NOMO-1 treated with dmso at 0.1 percent for 144 hours (cell line): ENCODE measurements around the gene CRTAP.
"Not testable (repeated sequence)": the region's sequence is repeated elsewhere in the genome, so short reads cannot be mapped to it uniquely, and the experiment has no call there.

ENCODE experiments used
- DNase-seq: peaks from one replicate; lab custom pipeline; 2025; ENCODE audit not compliant: unreplicated experiment; lab: John Stamatoyannopoulos, UW

Gene CRTAP

DNA sequence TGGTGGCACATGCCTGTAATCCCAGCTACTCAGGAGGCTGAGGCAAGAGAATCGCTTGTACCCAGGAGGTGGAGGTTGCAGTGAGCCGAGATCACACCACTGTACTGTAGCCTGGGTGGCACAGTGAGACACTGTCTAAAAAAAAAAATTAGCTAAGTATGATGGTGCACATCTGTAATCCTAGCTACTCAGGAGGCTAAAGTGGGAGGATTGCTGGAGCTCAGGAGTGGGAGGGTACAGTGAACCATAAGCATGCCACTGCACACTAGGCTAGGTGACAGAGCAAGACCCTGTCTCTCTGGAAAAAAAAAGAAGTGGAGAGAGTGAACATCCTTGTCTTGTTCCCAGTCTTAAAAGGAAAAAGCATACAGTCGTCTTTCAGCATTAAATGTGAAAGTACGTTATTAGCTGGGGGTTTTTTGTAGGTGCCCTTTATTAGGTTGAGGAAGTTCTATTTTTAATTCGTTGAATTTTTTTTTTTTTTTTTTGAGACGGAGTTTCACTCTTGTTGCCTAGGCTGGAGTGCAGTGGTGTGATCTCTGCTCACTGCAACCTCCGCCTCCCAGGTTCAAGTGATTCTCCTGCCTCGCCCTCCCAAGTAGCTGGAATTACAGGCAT lies 25.3 kb downstream of the CRTAP start:
- not testable (repeated sequence) for DNase-seq

DNA sequence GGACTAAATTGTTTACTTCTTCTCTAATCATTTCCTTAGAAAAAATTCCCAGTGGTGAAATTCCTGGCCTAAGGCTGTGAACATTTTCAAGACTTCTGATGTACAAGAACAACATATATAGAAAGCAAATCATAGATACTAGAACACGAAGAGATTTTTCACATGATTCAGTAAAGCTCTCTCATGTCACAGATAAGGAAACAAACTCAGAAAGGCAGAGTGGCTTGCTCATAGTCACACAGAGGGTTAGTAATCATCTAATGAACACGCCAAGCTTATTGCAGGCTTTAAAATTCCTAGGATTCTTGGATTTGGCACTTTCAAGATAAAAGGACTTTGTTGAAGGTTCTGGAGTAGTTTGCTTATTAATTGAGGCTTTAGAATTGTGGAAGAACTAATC lies 26.2 kb downstream of the CRTAP start:
- no peak for DNase-seq

DNA sequence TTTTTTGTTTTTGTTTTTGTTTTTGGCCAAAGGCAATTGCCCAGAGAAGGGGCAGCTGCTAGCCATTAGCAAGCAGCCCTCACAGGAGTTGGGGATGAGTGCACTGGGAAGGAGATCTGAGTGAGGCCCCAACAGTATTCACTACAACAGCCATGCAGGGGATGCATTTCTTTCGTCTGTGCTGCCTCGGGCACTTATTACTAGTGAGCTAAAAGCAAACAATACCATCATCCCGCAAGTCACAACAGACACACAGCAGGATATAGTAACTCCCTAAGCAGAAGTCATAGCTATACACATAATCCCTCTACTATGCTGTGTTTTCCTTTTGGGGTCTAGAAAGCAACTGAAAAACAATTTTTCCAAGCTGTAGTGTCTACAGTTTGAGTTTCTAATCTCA lies 27.2 kb downstream of the CRTAP start:
- no peak for DNase-seq

DNA sequence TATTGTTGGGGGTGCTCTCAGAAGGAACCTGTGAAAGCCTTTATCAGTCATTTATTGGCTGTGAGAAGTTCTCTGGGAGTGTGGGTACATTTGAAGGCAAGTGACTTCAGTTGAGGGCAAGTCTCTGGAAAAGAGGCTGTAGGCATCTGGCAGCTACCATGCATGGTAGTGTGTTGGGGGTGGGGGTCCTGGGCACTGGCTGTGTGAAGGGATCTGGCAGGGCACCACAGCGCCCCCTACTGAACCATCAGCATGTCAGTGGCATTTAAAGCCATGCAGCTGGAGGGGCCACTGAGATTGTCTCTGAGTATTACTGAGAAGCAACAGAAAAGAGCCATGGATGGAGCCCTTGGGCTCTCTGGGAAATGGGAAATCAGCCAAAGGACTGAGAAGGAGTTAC lies 30.6 kb downstream of the CRTAP start:
- DNase-seq: no peak

DNA sequence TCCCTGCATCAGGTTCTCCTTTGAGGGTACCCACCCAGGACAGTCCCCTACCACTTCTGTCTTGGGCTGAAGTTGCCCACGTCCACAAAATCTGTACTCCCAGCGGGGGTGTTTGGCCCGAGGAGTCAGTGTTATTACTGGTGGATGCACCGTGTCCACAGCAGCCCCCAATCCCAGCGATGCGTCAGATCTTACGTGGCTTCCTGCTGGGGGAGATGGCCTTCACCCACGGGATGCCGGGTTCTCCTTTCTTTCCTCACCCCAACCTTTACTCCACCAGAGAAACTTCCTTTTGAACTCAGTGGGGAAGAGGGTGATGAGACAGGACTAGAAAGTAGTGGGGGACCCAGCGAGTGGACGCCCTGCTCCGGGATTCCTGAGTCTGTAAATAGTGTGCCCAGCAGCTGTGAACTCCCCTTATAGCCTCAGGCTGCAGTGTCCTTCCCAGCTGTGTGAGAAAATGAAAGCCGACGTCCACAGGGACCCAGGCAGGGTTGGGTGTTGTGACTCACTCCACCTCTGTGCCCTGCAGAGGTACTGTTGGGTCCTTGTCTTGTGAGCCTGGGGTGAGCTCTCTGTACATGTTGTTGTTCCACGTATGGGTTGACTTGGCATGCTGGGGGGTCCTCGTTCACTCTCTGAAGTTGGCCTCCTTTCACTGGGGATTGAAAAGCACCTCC lies 31.5 kb downstream of the CRTAP start:
- DNase-seq: no peak

DNA sequence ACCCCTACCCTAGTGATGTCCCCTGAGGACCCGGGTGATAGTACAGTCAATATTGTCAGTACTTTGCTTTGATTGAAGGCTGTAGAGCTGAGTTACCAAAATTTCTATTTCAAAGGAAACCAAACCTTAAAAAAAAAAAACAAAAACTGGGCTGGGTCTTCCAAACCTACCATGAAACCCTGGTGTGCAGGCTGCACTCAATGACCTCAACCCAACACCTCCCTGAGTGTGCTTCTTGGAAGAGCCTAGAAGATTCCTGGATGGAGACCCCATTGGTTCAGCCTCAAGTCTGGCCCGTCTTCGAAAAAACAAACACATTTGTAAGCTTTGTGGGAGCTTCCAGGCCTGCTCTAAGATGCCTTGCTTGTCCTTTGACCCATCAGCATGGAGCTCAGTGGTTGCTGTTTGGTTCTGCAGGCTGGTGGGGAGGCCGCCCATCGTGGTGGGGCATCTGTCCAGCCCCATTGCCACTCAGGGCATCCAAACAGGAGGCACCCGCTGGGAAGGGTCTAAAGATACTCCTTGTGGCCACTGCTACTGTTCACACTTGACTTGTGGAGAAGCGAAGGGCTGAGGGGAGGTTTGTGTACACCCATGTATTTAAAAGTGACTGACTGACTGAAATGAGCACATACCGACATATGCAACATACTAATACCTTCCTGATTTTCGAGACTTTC lies 32.2 kb downstream of the CRTAP start:
- no peak for DNase-seq

DNA sequence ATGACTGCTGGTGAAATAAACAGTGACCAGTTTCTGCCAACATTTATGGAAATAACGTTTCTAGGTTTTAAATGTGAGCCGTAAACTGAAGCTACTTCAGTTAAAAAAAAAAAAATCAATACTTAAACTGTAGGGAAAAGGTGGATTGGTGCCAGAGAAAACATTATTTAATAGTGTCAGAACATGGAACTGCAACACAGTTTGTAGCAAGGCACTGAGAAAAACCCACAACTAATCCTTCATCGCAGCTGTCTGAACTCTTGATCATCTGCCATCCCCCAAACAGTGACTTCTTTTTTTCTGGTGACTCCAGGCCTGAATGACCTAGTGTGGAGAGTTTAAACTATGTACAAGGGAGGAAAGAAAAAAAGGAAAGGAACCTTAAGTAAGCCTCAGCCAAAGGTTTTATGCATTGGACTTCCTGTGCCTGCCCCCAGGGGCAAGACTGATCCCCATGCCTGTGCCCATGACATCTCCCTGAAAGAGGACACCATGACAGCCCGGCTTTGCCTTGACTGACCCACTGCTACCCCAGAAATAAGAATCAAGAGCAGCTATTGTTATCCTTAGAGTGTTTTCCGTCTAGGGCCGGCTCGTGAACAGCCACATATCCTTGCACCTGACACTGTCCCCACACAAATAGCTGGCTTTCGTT lies 33.1 kb downstream of the CRTAP start:
- no peak for DNase-seq

DNA sequence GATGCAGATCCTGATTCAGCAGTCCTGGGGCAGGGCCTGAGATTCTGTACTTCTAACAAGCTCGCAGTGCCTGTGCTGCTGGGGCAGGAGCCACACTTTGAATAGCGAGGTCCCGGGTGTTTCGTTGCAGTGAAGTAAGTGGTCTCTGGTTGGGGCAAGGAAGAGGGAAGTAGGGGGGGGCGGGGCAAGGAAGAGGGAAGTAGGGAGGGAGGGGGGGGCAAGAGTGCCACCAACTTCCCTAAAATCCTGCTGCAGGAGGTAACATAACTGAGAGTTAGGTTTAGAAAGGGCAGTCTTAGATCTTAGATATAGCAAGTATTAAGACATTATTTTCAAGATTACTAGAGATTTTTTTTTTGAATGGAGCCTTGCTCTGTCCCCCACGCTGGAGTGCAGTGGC lies 35.5 kb downstream of the CRTAP start:
- peak; percentile 38 for DNase-seq

DNA sequence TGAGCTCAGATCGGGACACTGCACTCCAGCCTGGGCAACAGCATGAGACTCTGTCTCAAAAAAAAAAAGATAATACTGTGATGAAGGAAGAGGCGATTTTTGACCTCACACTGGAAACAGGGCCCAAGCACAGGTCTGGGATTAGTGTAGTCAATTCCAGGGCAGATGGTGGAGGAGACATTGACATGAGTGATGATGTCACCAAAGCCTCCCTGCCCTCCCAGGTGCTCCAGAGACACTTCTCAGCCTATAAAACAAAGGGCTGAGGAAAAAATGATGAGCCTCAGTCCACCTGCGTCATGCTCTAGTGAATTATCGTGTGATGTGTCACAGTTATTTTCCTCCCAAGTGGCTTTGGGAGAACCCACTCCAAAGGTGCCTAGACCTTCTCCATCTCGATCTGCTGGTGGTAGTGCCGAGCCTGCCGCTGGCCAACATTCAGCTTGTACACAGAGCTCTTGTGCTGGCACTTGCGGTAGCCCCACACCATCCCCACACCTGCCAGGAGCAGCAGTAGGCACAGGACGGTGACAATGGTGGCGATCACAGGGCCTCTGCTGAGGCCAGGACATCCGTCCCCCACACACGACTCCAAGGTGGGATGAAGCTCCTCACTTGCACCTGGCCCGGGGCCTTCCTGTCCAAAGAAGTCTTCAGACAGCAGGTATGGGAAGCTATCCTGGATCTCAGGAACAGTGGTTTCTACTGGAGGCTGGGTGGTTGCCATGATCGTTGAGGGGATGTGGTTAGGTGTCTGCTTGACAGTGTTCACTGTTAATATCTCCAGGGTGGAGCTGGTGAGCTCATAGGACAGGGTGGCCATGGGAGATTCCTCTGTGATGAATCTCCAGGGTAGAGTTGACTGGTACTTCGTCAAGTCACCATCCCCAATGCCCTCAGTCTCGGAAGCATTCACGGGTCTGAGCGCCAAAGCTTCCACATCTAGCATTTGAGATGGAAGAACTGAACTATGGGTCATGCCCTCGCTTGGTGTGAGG lies 38.8 kb downstream of the CRTAP start:
- no peak for DNase-seq

DNA sequence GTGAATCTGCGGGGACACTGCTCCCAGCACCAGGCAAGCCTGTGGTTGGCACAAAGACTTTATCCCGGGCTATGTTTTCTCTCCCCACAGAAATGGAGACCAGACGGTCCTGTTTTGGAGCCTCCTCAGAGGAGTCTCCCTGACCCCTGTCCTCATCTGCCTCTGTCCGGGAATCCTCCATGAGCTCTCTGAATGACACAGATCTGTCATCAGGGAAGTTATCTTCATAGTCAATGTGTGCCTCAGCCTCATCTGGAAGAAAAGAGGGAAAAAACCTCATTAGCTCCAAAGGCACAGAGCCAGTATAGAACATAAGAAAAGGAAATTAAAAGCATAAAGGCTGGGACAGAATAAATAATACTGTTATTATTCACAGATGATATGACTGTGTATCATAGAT lies 40.0 kb downstream of the CRTAP start:
- DNase-seq: no peak

DNA sequence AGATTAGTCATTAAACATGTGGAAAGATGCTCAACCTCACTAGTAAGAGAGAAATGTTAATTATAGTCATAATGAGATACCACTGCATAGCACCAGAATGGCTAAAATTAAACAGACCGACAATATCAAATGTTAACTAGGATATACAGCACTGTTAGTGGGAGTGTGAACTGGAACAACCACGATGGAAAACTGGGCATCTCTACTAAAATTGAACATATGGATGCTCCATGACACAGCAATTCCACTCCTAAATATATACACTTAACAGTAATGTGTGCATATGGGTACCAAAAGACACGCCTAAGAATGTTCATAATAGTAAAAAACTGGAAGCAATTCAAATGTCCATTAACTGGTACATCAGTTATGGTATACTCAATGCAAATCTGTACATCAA lies 41.5 kb downstream of the CRTAP start:
- no peak for DNase-seq

DNA sequence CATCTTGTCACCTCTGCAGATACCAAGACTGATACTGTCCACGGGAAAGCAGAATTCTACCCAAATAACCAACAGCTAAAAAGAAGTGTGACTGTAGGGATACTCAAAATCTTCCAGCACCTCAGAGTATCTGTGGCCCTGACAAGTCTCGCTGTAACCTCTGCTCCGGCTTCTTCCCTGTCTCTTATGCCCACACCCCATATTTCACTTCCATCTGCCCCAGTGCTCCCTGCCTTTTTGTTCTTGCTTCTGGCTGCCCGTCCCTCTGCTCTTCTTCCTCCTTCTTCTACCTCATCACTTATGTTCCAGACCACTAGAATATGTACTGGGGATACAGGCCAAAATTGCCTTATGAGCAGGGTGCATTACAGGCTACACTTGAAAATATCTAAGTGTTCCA lies 45.4 kb downstream of the CRTAP start:
- no peak for DNase-seq

DNA sequence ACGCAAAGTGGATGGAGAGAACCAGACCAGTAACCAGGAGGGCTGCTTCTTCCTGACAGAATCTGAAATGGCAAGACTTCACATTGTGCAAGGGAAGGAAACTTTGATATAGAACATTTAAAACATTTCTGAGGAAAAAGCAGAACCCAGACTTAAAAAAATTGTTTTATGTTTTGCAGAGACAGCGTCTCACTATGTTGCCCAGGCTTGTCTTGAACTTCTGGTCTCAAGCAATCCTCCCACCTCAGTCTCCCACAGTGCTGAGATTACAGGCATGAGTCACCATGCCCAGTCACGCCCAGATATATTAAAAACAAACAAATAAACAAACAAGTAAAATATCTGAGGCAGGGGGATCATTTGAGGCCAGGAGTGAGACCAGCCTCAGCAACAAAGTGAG lies 46.2 kb downstream of the CRTAP start:
- DNase-seq: no peak

DNA sequence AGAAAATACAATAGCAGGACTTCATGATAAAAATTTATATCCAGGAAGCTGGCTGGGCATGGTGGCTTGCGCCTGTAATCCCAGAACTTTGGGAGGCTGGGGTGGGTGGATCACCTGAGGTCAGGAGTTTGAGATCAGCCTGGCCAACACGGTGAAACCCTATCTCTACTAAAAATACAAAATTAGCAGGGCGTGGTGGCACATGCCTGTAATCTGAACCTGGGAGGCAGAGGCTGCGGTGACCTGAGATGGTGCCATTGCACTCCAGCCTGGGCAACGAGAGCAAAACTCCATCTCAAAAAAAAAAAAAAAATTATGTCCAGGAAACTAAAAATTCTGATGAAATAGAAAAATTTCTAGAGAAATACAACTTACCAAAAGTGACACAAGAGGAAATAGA lies 48.8 kb downstream of the CRTAP start:
- not testable (repeated sequence) for DNase-seq

DNA sequence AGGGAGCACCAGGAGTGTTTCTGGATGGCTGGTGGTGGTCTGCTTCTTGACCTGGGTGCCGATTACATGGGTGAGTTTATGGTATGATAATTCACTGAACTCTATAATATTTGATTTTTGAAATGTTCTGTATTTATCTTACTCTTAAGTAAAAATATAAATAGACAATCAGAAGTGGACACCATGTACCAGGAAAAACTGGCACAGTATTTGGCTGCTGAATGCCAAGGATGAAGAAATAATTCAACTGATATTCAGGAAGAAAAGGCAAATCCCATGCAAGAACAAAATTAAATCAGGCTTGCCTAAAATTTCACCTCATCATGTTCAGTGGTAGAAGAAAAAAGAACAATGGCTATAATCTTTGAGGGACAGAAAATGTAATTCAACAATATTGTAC lies 51.6 kb downstream of the CRTAP start:
- no peak for DNase-seq

DNA sequence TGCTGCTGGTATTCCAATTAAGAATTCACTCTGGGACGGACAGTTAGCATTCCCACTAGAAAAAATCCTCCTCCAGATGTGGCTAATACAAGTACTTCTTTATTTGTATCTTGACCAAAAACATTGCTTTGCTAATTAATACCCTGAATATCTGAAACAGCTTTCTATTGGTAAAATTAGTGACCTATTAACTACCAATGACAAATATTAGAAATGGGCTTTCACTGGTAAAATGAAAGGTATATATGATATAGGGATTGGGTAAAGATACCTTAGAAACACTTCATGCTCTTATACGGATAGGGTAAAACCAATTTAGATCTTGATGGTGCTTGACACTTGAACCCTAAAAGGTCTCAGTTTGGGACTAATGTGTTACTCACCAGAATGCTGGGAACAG lies 52.3 kb downstream of the CRTAP start:
- DNase-seq: no peak

DNA sequence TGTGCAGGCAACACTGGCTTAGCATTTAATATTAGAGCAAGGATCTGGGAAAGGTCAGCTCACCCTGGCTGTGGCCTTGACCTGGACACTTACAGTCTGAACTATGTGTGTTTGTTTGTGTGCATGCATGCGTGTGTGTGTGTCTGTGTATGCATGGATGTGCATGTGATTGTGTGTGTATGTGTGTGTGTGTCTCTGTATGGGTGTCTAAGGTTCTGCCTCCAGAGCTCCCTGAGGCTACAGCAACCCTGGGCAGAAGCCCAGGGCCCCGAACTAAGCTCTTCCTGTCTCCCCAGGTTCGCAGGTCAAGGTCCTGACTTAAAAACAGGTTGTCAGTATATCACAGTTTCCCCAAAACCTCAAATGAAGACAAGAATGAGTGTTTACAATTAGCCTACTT lies 53.5 kb downstream of the CRTAP start:
- DNase-seq: no peak

DNA sequence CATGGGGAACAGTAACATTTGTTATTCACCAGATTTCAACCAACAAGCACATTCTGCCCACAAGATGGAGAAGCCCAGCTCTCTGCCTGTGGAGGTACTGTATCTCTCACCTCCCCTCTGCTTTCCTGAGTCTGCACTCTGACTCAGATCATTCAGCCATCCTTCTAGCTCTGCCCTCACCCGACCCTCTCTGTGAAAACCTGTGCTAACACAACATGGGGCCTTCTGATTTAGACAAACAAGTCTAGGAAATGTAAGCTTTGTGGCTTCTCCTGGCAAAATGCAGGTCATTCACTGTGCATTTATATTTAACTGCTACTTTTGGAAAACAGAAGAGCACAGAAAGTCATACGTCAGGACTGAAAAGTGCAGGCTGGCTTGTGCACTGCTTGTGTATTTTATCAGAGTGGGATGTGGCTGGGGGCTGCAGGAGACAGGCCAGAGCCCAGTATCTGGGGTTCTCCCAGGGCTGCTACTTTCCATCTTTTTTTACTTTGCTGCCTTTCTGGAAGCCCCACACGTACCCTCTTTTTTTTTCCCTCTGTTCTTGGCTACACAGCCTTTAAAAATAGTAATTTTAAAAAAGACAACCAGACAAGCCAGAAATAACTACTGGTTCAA lies 54.0 kb downstream of the CRTAP start:
- DNase-seq: no peak

DNA sequence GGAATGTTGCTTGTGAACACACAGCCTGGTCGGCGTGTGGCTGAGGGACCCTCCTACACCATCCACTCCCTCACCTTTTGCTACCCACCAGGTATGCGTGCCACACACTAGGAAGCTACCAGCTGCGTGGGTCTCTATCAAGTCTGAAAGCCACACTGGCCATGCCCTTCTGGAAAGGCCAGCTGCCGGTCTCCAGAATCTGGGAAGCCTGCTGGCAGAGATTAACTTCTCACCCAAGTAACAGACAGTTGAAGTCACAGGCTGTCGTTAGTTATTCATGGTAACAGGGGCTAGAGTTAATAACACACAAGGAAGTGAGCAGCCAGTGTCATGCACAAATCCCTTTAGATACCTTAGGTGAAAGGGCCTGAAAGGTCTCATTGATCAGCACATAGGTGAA lies 56.7 kb downstream of the CRTAP start:
- no peak for DNase-seq

DNA sequence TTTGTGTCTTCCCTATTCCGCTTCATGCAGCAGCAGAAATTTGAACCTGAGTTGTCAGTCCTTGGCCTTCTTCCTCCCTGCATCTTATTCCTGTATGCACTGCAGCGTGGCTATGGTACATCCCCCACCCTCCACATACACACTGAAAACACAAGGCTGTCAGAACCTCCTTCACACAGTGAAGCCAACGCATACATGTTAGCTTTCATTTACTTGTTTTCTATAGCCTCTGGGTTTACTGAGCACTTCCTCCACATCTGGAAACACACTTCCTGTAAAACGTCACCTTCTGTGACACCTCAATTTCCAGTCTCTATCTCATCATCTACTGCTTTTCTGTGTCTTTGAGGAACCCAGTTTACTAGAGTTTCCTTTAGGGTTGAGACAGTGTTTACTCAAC lies 57.8 kb downstream of the CRTAP start:
- DNase-seq: no peak
